HG03469 (cell line): ENCODE data around the gene WDR5.

ENCODE experiments used
- ATAC-seq: cut with Tn5 transposase; IDR thresholded peaks from one replicate; pipeline ENCODE4 v1.9.1; 2021; ENCODE audit warnings: mild to moderate bottlenecking, moderate library complexity, moderate number of reproducible peaks; ENCODE audit not compliant: unreplicated experiment

The WDR5 gene

DNA sequence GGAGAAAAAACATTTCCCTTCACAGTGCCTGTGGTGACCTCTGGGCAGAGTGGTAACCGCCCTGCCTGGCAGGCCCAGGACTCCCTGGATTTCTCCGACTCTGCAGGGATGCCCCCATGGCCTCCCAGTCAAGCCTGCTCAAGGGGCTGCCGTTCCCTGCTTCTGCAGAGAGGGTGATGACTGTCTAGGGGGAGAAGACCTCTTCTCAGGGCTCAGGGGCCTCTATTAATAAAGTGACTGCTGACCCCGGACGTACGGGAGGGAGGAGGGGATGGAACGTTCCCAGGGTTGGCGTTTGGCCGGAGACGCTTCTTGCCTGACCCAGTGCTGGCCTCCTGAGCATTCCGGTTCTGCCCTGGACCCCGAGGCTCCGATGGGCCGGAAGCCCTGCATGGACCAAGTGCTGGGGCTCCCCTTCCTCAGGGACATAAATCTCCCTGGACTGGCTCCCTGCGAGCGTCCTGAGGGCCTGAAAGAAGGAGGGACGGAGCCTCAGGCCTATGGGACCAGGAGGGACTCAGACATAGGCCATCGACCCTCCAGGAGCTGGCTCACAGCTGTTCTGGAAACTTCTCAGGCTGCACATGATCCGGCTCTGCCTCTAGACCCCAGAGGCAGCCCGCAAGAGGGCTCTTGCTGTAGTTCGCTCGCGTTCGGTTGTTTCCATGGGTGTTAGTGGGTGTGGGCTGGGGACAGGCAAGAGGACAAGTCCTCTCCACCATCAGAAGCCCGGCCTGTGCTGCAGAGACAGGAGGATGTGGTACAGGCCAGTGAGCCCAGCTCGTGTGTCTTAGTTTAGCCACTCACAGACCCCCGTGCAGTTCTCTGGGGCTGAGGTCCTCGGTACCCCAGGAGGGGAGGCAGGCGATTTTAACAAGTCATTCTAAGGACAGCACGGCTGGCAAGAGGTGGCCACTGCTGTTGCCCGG lies 36.6 kb downstream of the WDR5 start:
- no peak for ATAC-seq

DNA sequence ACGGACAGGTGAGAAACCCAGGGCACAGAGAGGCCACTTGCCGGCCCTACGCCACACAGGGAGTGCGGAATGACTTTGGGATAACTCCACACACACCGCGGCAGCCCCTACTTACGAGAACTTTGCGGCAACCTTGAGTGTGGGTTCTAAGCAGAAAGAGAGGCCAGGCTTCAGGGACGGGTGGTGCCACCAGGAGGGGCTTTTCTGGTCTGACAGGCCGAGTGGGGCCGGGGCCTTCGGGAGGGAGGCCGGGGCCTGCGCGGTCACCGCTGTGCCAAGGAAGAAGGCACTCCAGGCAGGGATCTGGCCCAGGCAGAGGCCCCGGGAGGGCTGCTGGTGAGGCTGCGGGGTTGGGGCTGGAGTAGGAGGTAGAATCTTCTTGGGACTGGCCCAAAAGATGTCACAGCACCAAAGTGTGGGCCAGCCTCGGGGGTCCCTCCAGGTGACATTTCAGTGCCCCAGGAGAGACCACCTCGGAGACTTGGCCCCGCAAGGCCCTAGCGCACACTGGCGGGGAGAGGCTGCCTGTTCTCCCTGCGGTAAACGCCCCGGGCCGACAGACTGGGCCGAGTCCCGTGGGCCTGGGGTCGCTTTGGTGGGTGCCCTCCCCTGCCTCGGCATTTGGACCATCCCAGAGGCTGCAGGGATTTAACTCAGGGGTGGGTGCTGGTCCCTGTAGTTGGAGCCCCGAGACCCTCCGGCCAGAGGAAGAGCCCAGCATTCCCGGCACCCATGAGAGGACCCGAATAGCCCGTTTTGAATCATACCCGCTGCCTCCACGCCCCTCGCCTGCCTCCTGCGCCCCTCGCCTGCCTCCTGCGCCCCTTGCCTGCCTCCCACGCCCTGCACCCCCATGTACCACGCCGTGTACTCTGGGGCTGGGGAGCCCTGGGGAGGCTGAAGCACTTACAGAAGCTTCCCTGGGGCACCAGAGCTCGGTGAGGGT lies 37.5 kb downstream of the WDR5 start:
- ATAC-seq, result no peak

DNA sequence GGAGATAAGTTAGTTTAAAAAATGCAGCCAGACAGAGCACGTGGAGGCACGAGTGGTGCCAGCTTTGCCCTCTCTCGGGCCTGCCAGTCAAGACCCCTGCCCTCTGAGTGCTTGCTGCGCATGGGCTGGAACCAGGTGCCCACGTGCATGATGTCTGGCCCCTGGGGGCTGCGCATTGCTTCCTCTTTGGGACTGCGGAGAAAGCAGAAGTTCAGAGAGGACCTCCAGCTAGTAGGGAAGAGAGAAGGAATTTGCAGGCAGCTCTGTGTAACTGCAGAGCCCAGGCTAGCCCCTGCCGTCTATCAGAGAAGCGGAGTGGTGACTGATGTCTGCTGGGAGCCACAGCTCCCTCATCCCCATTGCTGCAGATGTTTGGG lies 38.2 kb downstream of the WDR5 start:
- no peak for ATAC-seq

DNA sequence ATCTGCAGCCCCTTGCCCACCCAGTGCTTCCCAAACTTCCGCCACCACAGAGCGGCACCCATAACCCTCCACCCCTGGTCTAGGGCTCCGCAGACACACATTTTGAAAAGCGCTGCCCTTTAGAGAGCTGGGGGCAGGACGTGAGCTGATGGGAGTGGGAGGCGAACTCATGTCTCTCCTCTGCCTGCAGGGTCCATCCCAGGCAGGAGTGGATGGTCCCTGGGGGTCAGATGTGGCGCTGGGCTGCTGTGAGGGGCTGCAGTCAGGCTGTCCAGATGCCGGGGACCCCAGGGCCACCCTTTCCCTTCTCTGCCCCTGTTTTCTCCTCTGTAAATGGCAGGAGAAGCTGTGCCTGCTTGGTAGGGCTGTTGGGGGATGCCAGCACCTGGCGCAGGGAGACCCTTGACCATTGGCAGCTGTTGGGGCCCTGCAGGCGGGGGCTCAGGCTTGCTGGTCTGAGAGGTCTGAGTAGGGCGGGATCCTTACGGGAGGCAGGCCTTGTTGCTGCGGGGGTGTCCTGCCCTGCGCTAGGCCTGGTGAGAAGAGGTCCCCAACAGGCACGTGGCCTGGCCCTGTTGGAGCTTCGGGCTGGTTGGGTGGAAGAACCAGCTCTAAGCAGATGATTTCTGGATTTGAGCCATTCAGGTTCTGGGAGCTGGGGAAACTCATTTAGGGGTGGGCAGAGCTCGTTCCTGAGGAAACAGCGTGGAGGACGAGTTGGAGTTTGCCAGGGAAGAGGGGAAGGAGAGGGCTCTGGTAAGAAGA lies 38.8 kb downstream of the WDR5 start:
- no peak for ATAC-seq

DNA sequence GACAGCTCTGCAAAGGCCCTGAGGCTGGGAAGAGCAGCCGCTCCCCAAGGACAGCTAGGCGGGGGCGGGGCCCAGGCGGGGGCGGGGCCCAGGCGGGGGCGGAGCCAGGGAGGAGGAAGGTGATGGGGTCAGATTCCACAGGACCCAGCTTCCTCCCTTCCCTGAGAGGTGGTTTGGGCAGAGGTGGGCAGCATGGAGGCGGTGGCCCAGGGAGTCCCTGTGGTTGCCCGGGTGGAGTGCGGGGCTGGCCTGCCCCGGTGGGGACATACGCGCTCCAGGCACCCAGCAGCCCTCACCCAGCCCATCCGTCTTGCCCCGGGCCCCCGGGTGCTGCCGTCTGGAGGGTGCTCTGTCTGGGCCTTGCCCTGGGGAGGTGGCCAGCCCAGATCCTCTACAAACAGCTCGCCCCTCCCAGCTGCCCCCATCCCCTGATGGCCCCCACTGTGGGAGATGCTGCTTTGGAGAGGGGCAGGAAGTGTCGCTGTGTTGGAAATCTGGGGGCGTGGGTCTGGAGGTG lies 39.5 kb downstream of the WDR5 start:
- no peak for ATAC-seq

DNA sequence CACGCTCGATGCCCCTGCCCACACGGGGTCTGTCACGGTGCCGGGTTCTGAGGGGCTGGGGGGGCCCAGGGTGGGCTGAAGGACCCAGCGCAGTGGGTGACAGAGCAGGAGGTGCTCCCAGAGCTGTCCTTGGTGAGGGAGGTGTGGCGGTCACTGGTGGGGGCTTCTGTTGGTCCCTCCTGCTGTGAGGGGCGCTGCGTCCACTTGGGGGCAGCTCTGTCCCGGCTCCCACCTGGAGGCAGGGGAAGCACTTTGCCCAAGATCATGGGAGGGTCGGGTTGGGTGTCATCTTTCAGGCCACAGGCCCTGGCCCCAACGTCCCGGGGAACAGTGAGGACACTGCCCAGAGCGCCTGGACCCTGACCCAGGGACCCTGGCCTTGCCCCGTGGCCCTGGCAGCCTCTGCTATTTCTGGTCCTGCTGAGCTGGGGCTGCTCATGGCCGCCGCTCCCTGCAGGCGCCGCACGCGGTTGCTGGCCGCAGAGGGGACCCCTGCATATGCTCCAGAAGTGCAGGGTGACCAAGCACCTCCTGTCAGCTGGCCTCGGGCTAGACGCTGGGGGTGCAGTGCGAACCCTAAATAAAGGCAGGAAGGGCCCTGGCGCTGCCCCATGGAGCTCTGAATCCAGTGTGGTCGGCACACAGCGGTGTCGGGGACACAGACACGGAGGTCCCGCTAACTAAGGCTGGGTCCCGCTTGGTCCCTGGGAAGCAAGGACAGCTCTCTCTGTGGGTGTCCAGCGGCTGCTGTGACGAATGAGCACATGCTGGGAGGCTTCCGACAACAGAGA lies 40.1 kb downstream of the WDR5 start:
- no peak for ATAC-seq

DNA sequence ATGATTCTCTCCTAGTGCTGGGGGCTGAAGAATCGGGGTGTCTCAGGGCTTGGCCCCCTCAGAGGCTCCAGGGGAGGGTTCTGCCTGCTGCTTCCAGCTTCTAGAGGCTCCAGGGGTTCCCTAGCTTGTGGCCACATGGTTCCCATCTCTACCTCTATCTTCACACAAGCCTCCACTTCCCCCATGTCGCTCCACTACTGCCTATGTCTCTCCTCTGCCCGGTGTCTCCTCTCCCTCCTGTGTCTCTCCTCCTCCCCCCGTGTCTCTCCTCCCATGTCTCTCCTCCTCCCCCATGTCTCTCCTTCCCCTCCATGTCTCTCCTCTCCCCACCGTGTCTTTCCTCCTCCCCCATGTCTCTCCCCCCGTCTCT lies 40.7 kb downstream of the WDR5 start:
- no peak for ATAC-seq

DNA sequence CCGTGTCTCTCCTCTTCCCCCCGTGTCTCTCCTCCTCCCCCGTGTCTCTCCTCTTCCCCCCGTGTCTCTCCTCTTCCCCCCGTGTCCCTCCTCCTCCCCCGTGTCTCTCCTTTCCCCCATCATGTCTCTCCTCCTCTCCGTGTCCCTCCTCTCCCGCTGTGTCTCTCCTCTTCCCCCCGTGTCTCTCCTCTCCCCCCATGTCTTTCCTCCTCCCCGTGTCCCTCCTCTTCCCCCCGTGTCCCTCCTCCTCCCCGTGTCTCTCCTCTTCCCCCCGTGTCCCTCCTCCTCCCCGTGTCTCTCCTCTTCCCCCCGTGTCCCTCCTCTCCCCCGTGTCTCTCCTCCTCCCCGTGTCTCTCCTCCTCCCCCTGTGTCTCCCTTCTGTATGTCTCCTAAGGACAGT lies 41.3 kb downstream of the WDR5 start:
- ATAC-seq, result no peak

DNA sequence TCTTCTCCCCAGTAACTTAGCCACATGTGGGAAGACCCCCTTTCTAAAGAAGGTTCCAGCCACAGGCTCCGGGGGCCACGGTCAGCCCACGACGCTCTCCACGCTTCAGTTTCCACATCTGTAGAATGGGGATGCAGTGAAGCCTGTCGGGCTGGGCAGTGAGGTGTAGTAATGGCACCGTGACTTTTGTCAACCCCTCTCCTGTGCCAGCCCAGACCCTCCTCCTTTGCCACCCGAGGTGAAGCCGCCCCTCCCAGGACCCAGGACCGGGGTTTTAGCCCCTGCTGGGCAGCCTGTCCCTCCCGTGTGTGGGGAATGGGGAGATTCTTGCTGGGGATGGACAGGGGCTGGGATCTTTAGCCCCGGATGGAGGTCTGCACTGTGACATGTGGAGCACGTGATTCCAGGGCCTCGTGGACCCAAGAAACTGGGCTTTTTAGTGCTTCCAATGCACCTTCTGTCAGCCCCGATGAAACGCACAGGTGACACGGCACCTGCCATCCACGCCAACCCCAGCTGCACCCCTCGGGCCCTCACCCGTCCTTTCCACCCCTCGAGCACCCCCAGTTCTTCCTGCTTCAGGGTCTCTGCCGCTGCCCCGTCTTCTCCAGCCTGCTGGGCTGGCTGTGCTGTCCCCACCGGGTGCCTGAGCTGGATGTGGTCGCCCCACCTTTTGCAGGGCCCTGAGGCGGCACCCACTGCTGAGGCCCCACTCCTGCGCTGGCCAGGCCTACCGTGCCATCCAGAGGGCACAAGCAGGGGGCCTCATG lies 41.9 kb downstream of the WDR5 start:
- no peak for ATAC-seq

DNA sequence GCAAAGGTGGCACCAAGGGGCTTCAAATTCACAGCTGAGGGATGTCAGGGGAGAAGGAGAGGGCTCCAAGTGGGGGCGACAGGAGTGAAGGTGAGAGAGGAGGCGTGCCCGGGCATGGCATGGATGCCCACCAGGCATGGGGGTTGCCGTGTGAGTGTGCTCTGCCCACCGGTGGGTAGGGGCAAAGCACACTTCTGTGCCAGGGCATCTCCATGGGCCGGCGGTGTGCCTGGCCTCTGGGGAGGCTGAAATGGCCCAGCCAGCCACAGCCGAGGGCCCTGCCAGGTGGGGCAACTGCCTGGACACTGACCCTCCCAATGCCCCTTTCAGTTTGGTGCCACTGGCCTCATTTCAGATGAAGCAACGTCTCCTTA lies 42.5 kb downstream of the WDR5 start:
- ATAC-seq, result no peak

DNA sequence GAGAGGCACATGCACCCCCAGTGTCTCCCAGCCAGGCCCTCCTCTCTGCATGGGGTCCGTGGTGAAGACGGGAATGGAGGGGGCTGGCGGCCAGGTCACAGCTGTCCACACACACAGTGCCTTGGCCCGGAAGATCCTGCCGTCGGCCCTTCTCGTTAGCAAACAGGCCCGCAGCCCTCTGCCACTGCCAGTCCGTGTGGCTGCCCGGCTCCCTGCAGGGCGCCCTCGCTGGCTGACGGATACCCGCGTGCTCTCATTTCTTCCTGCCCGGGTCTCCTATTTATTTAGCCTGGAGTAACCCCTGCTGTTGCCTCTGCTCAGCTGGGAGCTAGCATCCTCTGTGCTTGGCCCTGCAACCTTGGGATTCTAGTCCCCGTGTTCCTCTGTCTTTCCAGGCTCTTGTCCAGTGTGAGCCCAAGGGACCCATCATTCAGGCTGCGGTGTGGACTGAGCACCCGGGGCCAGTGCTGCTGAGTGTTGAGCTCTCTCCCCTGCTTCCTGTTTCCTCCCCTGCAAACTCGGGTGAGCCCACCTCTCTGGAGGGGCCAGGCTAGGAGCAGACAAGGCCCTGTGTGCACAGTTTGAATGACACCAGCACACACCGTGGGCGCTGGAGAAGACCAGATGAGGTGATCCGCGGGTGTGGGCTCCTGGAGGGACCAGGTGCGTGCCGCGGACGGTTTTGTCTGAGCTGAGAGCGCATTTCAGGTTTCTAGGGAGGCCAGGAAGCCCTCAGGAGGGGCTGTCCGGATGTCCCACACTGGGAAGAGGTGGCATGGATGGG lies 43.1 kb downstream of the WDR5 start:
- ATAC-seq, result no peak

DNA sequence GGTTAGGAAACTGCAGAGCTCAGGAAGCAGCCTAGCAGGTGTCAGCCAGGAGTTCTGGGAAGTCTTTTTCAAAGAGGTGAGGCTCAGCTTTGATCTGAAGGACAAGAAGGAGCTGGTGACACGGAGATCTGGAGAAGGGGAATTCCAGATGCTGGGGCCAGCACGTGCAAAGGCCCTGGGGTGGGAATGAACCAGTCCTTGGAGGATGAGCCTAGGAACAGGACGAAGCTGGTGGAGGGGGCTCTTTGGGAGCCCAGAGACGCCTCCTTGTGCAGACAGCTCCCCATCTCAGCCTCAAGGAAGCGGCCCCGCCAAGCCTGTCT lies 43.7 kb downstream of the WDR5 start:
- no peak for ATAC-seq

DNA sequence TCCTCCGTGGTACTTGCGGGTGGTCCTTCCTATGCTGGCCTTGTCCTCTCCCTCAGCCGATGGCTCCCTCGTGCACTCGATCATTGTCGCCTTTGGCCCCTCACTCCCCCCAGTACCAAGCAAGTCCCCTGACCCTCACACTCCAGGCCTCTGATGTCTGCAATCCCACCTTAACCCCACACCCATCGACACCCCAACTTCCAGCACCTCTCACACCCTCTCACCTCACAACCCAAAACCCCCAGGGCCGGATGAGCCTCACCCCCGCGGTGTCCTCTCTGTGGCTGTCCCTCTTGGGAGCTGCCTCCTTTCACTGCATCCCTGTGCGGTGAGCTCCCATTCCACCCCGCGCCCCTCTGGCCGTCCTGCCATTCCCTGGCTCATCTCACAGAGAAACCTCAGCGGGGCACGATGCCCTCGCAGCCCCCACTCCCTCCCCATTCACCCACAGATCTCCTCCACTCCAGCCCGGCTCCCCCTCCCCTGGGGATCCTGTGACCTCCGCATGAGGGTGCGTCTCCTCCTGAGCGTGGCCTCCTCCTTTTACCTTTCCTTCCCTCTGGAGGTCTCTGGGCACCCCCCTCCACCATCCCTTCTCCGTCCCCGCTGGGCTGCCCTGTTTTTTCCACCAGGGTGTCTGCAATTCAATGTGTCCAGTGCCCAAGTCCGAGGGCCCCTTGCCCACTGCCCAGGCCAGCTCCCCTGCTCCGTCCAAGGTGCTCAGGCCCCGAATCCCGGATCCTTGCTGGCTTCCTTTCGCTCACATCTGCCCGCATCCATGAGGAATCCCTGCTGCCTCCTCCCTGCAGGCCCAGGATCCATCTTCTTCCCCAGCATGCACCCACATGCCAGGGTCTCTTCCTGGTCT lies 44.3 kb downstream of the WDR5 start:
- no peak for ATAC-seq

DNA sequence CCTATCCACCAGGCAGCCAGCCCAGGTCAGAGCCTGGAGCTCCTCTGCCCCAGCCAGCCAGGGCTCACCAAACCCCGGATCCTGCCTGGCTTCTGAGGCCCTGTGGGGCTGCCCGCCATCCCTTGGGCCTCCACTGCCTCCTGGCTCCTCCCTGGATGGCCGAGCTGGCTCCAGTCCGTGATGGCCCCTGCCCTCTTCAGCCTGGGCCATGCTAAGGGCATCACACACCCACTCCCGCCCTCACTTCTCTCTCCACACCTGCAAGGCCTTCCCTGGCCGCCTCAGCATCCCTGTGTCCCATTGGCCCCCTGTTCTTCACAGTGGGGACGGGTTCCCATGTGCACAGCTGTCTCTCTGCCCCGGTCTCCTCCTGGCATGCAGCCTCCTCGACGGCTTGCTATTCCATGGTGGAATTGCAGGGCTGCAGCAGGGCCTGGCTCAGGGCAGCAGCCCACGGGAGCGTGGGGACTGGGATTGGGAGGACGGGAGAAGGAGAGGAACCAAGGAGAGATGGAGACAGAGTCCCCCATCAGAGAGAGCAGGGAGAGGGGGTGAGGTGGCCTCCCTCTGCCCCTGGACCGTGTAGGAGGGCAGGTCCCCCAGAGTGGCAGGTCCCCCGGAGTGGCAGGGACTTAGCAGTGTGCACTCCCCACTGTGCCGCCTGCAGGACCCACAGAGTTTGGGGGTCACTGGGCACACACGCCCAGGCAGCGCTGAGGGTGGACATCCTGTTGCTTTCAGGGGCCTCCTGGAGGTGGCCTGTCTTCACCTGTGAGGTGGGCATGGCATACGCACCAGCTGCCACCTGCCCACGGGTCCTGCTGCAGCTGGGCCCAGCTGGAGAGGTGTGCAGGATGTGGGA lies 45.1 kb downstream of the WDR5 start:
- ATAC-seq, result no peak

DNA sequence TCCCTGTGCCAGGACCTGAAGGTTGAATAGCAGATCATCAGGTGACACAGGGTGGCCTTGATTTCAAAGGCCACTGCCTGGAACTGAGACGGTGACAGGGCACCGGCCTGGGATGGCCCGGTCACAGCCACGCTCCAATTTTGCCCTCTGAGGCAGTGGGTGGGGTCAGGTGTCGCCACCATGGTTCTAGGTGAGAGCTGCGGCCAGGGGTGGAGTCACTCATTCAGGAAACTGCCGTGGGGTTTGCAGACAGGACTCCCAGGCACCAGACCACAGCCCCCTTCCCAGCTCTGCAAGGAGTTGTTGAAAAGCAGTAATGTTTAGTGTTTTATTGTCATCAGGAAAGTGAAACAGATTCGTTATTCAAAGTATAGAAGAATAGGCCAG lies 45.8 kb downstream of the WDR5 start:
- no peak for ATAC-seq

DNA sequence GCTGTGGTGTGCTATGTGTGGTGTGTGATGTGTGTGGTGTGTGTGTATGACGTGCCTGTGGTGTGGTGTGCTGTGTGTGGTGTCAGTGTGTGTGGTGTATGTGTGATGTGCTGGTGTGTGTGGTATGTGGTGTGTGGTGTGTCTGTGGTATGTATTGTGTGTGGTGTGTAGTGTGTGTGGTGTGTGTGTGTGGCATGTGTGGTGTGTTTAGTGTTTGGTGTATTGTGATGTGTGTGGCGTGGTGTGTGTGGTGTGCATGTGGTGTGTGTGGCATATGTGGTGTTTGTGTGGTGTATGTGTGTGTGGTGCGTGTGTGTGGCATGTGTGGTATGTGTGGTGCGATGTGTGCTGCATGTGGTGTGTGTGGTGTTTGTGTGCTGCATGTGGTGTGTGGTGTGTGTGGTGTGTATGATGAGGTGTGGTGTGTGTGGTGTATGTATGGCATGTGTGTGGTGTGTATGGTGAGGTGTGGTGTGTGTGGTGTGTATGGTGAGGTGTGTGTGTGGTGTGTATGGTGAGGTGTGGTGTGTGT lies 46.7 kb downstream of the WDR5 start:
- ATAC-seq, result no peak

DNA sequence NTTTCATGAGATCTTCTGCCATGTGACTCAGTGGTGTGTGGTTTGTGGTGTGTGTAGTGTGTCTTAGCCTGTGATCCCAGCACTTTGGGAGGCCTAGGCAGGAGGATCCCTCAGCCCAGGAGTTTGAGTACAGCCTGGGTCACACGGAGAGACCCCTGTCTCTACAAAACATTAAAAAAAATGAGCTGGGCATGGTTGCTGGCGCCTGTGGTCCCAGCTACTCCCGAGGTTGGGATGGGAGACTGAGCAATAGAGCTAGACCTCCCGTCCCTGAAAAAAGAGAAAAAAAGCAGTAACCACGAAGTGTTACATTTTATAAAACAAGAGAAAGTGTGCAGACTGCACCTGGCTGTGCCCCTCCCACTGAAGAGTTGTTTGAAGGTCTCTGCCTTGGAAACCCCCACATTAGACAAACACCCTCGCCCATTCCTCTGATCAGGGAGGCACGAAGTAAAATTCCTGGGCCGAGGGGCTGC lies 49.7 kb downstream of the WDR5 start:
- ATAC-seq, result no peak
